ENCODE measurements around the gene DCTN5.

DCTN5 gene

GRCh38 chr16:23668873-23669272 is 27.6 kb downstream of the DCTN5 start:
- peaks cover 2% of the 10 kb centered on the region for H3K9me3 ChIP-seq (ENCODE audit: insufficient read depth, low read depth, low read length)
- no peaks in the 10 kb centered on the region for H3K4me1 ChIP-seq (ENCODE audit: control insufficient read depth in 1 of 2, insufficient read depth in 2 of 2, low read length in 2 of 2)
- H3K9ac ChIP-seq (ENCODE audit: low read length), result no peak overlapping the region
- no peak overlapping the region for H2BK12ac ChIP-seq (ENCODE audit: low read length)
- H4K8ac ChIP-seq (ENCODE audit: low read depth, low read length), result no peak overlapping the region
- H2AFZ ChIP-seq (ENCODE audit: insufficient read depth, low read length, poor library complexity), result no peak overlapping the region
- H2BK5ac ChIP-seq (ENCODE audit: low read depth, low read length, poor library complexity), result no peak overlapping the region
- WGBS (ENCODE audit: extremely low coverage, insufficient coverage, insufficient read length), result no CpG with 5 or more reads among the region's 4 CpGs
- H4K12ac ChIP-seq (ENCODE audit: low read depth, low read length), result no peak overlapping the region
- no peaks in the 10 kb centered on the region for H3K79me1 ChIP-seq (ENCODE audit: low read length)
- H3K14ac ChIP-seq (ENCODE audit: low read length), result no peak overlapping the region
- no peak overlapping the region for H3K27ac ChIP-seq (ENCODE audit: low read depth, low read length)
- no peak overlapping the region for H2BK120ac ChIP-seq (ENCODE audit: insufficient read depth, low read length, poor library complexity)
- H3K79me2 ChIP-seq (ENCODE audit: control insufficient read depth, insufficient read depth, low read length, poor library complexity), result no peaks in the 10 kb centered on the region
- H3K4me3 ChIP-seq (ENCODE audit: low read depth, low read length), result no peak overlapping the region
- H3K27me3 ChIP-seq (ENCODE audit: insufficient read depth, low read length), result no peaks in the 10 kb centered on the region
- H3K4me2 ChIP-seq (ENCODE audit: low read length), result no peak overlapping the region
- no peak overlapping the region for H4K91ac ChIP-seq (ENCODE audit: low read depth, low read length)
- H2AK5ac ChIP-seq (ENCODE audit: low read length), result no peak overlapping the region
- no peak for DNase-seq
- H3K36me3 ChIP-seq (ENCODE audit: control insufficient read depth in 1 of 2, insufficient read depth in 2 of 2, low read length in 2 of 2), result peaks cover 30 to 68% of the 10 kb centered on the region in 2 experiments
- H3K4ac ChIP-seq (ENCODE audit: low read depth, low read length), result no peak overlapping the region
- H3K18ac ChIP-seq (ENCODE audit: low read length), result no peak overlapping the region
- H3K23ac ChIP-seq (ENCODE audit: low read length), result no peak overlapping the region

- H3K4me1 ChIP-seq (ENCODE audit: control insufficient read depth in 1 of 2, insufficient read depth in 2 of 2, low read length in 2 of 2), result no peaks in the 10 kb centered on the region
Measured at GRCh38 chr16:23670137-23670776, 29.0 kb downstream of the DCTN5 start.

GRCh38 chr16:23673971-23674614 is 32.8 kb downstream of the DCTN5 start:
- Histone ChIP-seq H4K8ac (ENCODE audit: low read depth, low read length) (no peak overlapping the region), H3K18ac (ENCODE audit: low read length) (no peak overlapping the region), H3K23ac (ENCODE audit: low read length) (no peak overlapping the region), H2BK120ac (ENCODE audit: insufficient read depth, low read length, poor library complexity) (no peak overlapping the region), H3K4me3 (ENCODE audit: low read depth, low read length) (no peak overlapping the region), H2BK5ac (ENCODE audit: low read depth, low read length, poor library complexity) (no peak overlapping the region), H4K12ac (ENCODE audit: low read depth, low read length) (no peak overlapping the region), H3K9me3 (ENCODE audit: insufficient read depth, low read depth, low read length) (no peaks in the 10 kb centered on the region), H3K4me1 (ENCODE audit: control insufficient read depth in 1 of 2, insufficient read depth in 2 of 2, low read length in 2 of 2) (no peaks in the 10 kb centered on the region), H2BK12ac (ENCODE audit: low read length) (no peak overlapping the region), H2AFZ (ENCODE audit: insufficient read depth, low read length, poor library complexity) (no peak overlapping the region), H4K91ac (ENCODE audit: low read depth, low read length) (no peak overlapping the region), H3K36me3 (ENCODE audit: control insufficient read depth in 1 of 2, insufficient read depth in 2 of 2, low read length in 2 of 2) (peaks cover 19 to 39% of the 10 kb centered on the region in 2 experiments), H3K79me1 (ENCODE audit: low read length) (peaks cover 1% of the 10 kb centered on the region), H3K27me3 (ENCODE audit: insufficient read depth, low read length) (no peaks in the 10 kb centered on the region), H3K79me2 (ENCODE audit: control insufficient read depth, insufficient read depth, low read length, poor library complexity) (peaks cover 4% of the 10 kb centered on the region), H3K14ac (ENCODE audit: low read length) (no peak overlapping the region), H2AK5ac (ENCODE audit: low read length) (no peak overlapping the region), H3K4ac (ENCODE audit: low read depth, low read length) (no peak overlapping the region), H3K9ac (ENCODE audit: low read length) (no peak overlapping the region), H3K4me2 (ENCODE audit: low read length) (no peak overlapping the region), H3K27ac (ENCODE audit: low read depth, low read length) (no peak overlapping the region)
- DNase-seq, result no peak
- WGBS (ENCODE audit: extremely low coverage, insufficient coverage, insufficient read length), result no CpG with 5 or more reads among the region's 8 CpGs

More at GRCh38 chr16:23670137-23670776, 29.0 kb downstream of the DCTN5 start:
- H4K8ac ChIP-seq (ENCODE audit: low read depth, low read length), result no peak overlapping the region
- no peak overlapping the region for H4K91ac ChIP-seq (ENCODE audit: low read depth, low read length)
- H3K18ac ChIP-seq (ENCODE audit: low read length), result no peak overlapping the region
- H3K27ac ChIP-seq (ENCODE audit: low read depth, low read length), result no peak overlapping the region
- no peak overlapping the region for H3K9ac ChIP-seq (ENCODE audit: low read length)
- peaks cover 32 to 66% of the 10 kb centered on the region in 2 experiments for H3K36me3 ChIP-seq (ENCODE audit: control insufficient read depth in 1 of 2, insufficient read depth in 2 of 2, low read length in 2 of 2)
- no peak overlapping the region for H2AFZ ChIP-seq (ENCODE audit: insufficient read depth, low read length, poor library complexity)
- H2AK5ac ChIP-seq (ENCODE audit: low read length), result no peak overlapping the region
- H2BK12ac ChIP-seq (ENCODE audit: low read length), result no peak overlapping the region
- H3K14ac ChIP-seq (ENCODE audit: low read length), result no peak overlapping the region
- no peak overlapping the region for H4K12ac ChIP-seq (ENCODE audit: low read depth, low read length)
- no peak overlapping the region for H3K4me2 ChIP-seq (ENCODE audit: low read length)
- no peak overlapping the region for H2BK5ac ChIP-seq (ENCODE audit: low read depth, low read length, poor library complexity)
- H3K23ac ChIP-seq (ENCODE audit: low read length), result no peak overlapping the region
- no peaks in the 10 kb centered on the region for H3K27me3 ChIP-seq (ENCODE audit: insufficient read depth, low read length)
- H3K79me2 ChIP-seq (ENCODE audit: control insufficient read depth, insufficient read depth, low read length, poor library complexity), result no peaks in the 10 kb centered on the region
- H3K4ac ChIP-seq (ENCODE audit: low read depth, low read length), result no peak overlapping the region
- H2BK120ac ChIP-seq (ENCODE audit: insufficient read depth, low read length, poor library complexity), result no peak overlapping the region
- no CpG with 5 or more reads among the region's 4 CpGs for WGBS (ENCODE audit: extremely low coverage, insufficient coverage, insufficient read length)
- H3K4me3 ChIP-seq (ENCODE audit: low read depth, low read length), result no peak overlapping the region
- H3K79me1 ChIP-seq (ENCODE audit: low read length), result no peaks in the 10 kb centered on the region
- DNase-seq, result no peak
- H3K9me3 ChIP-seq (ENCODE audit: insufficient read depth, low read depth, low read length), result peaks cover 2% of the 10 kb centered on the region

- no peak overlapping the region for H2AK5ac ChIP-seq (ENCODE audit: low read length)
- H3K79me2 ChIP-seq (ENCODE audit: control insufficient read depth, insufficient read depth, low read length, poor library complexity), result peaks cover 16% of the 10 kb centered on the region
- no peak overlapping the region for H4K8ac ChIP-seq (ENCODE audit: low read depth, low read length)
- H3K79me1 ChIP-seq (ENCODE audit: low read length), result peaks cover 8% of the 10 kb centered on the region
- no peak for DNase-seq
- H3K4me3 ChIP-seq (ENCODE audit: low read depth, low read length), result no peak overlapping the region
- no peak overlapping the region for H2BK120ac ChIP-seq (ENCODE audit: insufficient read depth, low read length, poor library complexity)
- peak overlapping the region; percentile 24 for H3K9ac ChIP-seq (ENCODE audit: low read length)
- H2BK12ac ChIP-seq (ENCODE audit: low read length), result no peak overlapping the region
- no peak overlapping the region for H2AFZ ChIP-seq (ENCODE audit: insufficient read depth, low read length, poor library complexity)
- no peaks in the 10 kb centered on the region for H3K9me3 ChIP-seq (ENCODE audit: insufficient read depth, low read depth, low read length)
- H4K91ac ChIP-seq (ENCODE audit: low read depth, low read length), result no peak overlapping the region
- H3K4me1 ChIP-seq (ENCODE audit: control insufficient read depth in 1 of 2, insufficient read depth in 2 of 2, low read length in 2 of 2), result peaks cover 7 to 11% of the 10 kb centered on the region in 2 experiments
- H3K36me3 ChIP-seq (ENCODE audit: control insufficient read depth in 1 of 2, insufficient read depth in 2 of 2, low read length in 2 of 2), result peaks cover 17 to 34% of the 10 kb centered on the region in 2 experiments
- H3K27ac ChIP-seq (ENCODE audit: low read depth, low read length), result no peak overlapping the region
- H2BK5ac ChIP-seq (ENCODE audit: low read depth, low read length, poor library complexity), result no peak overlapping the region
- no peak overlapping the region for H4K12ac ChIP-seq (ENCODE audit: low read depth, low read length)
- H3K23ac ChIP-seq (ENCODE audit: low read length), result no peak overlapping the region
- no peak overlapping the region for H3K14ac ChIP-seq (ENCODE audit: low read length)
- H3K18ac ChIP-seq (ENCODE audit: low read length), result no peak overlapping the region
- no CpG with 5 or more reads among the region's 2 CpGs for WGBS (ENCODE audit: extremely low coverage, insufficient coverage, insufficient read length)
- no peaks in the 10 kb centered on the region for H3K27me3 ChIP-seq (ENCODE audit: insufficient read depth, low read length)
- no peak overlapping the region for H3K4me2 ChIP-seq (ENCODE audit: low read length)
- no peak overlapping the region for H3K4ac ChIP-seq (ENCODE audit: low read depth, low read length)
Measured at GRCh38 chr16:23676924-23677480, 35.7 kb downstream of the DCTN5 start.
